Stimulated activated CD8-positive, alpha-beta memory T cell treated with anti-CD3 and anti-CD28 coated beads, Interleukin-12 subunit alpha, Interleukin-12 subunit beta, amount 100 ng/mL, for 24 hours (primary cell): ENCODE measurements around the gene INMT.
"Not testable (repeated sequence)": the region's sequence is repeated elsewhere in the genome, so short reads cannot be mapped to it uniquely, and the experiment has no call there.

Source experiments
- DNase-seq: peaks from one replicate; pipeline ENCODE4 v3.0.0-alpha.2; 2020; ENCODE audit errors: extremely low read depth

Gene INMT

DNA sequence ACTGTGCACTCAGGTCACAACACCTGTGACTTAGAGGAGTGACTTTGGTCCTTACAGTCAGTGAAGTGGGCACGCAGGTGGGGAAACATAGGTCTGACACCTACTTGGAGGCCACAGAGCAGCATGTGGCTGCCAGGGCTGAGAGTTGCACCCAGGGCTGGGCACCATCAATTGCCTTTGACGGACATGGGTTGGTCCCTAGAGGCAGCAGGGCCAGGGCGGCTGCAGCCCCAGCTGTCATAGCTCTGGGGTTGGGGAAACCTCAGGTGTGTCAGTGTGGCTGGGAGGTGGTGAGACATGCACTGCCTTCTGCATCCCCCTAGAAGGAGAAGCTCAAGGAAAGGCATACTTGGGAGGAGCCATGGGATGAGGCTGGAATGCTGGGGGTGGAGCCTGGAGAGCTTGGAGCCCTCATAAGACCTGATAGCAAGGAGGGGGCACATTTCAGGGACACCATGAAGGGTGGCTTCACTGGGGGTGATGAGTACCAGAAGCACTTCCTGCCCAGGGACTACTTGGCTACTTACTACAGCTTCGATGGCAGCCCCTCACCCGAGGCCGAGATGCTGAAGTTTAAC, at the start of gene INMT:
Gene INMT (plus strand): TSS at position 440 of the 578 bp plus-strand sequence. CDS start 16 bp downstream, at position 456.
- DNase-seq = no peak

GRCh38 chr7:30702200-30702599, 49.7 kb upstream of the INMT start:
- no peak for DNase-seq

DNA sequence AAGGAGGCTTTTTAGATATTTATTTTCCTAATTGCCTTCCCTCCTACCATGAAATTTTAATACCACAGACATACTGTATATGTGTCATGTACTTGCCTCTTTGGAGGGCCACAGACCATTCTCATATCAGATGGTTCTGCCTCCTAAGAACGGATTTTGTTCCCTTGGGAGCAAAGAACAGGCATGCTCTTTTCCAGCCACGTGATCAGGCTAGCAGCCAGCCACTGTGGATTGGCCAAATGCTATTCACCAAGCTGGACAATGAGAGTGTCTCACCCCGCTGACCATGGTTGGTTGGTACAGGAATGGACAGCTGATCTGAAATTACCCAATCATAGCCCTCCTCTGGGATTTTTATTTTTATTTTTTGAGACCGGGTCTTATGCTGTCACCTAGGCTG, 48.2 kb upstream of the INMT start:
- DNase-seq = no peak

DNA sequence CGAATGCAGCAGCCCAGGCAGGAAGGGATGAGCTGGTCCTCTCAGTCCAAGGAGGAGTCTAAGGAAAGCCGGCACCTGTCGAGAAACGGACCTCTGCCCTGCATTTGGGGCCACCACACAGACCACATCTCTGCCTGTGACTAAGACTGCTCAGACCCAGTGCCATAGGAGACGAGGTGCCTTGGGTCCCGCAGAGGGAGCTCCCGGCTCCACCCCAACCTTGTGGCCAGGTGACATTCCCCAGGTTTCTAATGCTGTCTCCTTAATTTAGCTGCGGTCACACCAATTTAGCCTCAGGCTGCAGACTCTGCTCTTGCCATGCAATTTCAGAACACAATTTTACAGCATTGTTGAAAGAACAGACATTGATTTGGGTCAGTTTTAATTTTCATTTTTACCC, 46.9 kb upstream of the INMT start:
- no peak for DNase-seq

GRCh38 chr7:30705596-30705995, 46.3 kb upstream of the INMT start:
- DNase-seq = no peak

- no peak for DNase-seq
These were observed 45.6 kb upstream of the INMT start for GRCh38 chr7:30706316-30706715.

DNA sequence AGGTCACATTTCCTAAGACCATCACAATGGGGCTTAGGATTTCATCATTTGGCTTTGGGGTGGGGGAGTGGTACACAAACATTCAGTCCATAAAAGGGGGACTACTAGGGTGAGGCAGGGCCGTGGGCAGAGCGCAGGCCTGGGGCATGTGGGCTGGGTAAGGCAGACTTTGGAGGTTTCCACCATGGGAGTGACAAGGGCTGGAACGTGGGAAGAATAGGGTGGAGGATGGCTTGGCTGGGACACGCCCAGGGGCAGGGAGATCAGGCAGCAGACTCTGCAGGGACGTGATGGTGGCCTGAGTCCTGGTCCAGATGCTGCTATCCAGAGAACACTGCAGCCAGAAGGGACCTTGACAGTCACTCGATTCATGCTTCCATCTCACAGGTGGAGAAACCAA, 45.0 kb upstream of the INMT start:
- DNase-seq = no peak

- no peak for DNase-seq
These were observed 44.3 kb upstream of the INMT start for GRCh38 chr7:30707391-30708357.

DNA sequence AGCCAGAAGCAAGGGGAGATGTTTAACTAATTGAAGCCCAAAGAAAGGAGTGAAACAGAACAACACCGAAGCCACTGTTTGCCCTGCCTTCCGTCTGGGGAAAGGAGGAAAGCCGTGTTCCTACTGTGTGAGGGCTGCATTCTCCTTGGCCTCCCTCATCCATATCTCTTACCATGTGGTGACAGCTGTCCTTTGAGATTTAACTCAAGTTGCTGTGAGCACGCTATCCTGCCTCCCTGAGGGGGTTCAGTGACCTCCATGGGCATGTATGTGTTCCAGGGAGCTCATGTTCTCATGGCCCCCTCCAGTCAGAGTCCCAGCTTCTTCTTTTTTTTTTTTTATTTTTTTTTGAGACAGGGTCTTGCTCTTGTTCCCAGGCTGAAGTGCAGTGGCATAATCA, 43.5 kb upstream of the INMT start:
- DNase-seq = no peak

DNA sequence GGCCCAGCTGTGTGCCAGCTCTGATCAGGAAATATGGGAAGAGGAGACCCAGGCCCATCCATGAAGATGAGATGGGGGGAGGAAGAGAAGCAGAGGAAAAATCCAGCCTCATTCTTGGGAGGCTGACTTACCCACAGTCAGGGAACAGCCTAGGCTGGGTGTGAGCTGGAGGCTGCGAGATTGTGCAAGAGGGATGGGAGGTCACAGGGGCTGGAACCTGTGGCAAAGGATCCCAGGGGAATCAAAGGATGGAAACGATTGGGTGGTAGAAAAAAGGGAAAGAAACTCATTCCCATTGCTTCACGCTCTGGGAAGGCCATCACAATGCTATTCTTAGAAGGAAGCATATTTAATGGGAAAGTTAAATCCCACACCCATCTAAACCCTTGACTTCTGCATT, 43.0 kb upstream of the INMT start:
- DNase-seq = no peak

DNA sequence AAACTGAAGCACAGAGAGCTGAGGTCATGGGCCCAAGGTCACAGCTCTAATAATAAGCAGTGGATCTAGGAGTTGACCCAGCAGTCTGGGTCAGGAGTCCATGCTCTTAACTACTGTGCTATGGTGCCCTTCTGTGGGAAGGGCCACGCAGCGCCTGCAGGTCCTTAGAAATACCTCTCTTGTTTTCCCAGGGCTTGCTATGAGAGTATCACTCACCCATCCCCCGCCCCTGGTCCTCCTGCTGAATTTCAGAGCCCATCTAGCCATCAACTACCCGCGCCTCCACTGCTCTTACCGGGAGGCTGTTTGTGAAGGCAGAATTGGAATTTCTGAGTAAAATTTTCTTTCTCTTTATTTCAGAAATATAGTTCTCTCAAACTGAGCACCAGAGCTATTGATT, 42.4 kb upstream of the INMT start:
- DNase-seq = no peak

GRCh38 chr7:30710669-30711068, 41.3 kb upstream of the INMT start:
- DNase-seq = no peak

GRCh38 chr7:30713392-30713791, 38.5 kb upstream of the INMT start:
- DNase-seq = no peak

GRCh38 chr7:30714129-30714528, 37.8 kb upstream of the INMT start:
- no peak for DNase-seq

DNA sequence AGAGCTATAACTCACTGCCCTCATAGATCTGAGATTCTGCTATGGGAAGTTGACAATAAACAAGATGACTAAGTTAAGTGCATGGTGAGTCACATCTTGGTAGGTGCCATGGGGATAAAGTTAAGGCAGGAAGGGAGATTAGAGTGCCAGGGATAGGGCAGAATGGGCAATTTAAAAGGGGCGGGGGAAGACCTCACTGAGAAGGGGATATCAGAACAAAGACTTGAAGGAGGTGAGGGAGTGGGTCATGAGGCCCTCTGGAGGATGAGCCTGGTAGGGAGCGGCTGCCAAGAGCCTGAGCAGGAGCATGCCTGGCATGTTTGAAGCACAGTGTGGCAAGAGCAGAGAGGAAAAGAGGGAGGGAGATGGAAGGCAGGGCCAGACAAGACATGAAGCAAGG, 34.8 kb upstream of the INMT start:
- DNase-seq = no peak

DNA sequence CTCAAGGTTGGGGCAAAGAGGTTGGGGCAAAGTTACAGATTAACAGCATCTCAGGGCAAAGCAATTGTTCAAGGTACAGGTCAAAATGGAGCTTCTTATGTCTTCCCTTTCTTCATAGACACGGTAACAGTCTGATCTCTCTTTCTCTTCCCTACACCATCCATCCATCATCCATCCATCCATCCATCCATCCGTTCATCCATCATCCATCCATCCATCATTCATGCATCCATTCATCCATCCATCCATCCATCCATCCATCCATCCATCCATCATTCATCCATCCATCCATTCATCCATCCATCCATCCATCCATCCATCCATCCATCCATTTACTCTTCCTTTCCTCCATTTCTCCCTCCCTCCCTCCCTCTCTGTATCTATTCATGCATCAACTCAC, 32.5 kb upstream of the INMT start:
- not testable (repeated sequence) for DNase-seq

- DNase-seq = no peak
These were observed 30.7 kb upstream of the INMT start for GRCh38 chr7:30721211-30721610.

DNA sequence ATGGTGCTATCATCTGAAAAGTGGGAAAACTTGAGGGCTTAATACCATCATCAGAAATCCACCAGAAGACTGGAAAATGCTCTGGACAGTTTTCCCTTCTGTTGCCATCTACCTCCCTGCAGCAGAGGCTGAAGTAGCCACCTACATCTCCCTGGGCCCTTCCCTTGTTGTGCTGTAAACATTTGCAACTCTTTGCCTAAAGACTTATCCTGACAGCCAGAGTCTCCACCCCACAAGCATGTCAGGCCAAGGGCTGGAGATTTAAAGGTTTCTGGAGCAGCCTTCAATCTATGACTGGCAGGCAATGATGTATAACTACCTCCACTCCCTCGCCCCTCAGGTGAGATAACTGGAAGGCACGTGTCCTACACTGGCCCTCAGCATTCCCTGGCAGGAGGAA, 29.7 kb upstream of the INMT start:
- DNase-seq = no peak

- DNase-seq = no peak
These were observed 29.3 kb upstream of the INMT start for GRCh38 chr7:30722671-30723070.

DNA sequence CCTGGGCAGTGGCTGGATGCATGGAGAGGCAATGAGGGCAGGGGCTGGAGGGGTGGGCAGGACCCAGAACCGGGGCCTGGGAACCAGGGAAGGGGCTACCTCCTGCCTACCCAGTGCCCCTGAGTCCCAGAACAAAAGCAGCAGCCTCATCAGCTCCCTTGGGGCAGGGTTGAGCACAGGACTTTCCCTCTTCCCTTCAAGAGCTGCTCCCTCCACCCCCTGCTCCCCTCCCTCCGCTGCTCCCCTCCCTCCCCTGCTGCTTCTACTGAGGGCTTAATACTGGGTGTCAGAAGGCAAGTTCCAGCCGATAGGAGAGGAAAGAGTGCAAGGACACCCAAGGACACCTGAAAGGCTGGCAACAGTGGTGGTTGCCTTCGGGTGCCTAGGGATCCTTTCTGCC, 28.2 kb upstream of the INMT start:
- no peak for DNase-seq

- DNase-seq = no peak
These were observed 25.5 kb upstream of the INMT start for GRCh38 chr7:30726296-30727006.

DNA sequence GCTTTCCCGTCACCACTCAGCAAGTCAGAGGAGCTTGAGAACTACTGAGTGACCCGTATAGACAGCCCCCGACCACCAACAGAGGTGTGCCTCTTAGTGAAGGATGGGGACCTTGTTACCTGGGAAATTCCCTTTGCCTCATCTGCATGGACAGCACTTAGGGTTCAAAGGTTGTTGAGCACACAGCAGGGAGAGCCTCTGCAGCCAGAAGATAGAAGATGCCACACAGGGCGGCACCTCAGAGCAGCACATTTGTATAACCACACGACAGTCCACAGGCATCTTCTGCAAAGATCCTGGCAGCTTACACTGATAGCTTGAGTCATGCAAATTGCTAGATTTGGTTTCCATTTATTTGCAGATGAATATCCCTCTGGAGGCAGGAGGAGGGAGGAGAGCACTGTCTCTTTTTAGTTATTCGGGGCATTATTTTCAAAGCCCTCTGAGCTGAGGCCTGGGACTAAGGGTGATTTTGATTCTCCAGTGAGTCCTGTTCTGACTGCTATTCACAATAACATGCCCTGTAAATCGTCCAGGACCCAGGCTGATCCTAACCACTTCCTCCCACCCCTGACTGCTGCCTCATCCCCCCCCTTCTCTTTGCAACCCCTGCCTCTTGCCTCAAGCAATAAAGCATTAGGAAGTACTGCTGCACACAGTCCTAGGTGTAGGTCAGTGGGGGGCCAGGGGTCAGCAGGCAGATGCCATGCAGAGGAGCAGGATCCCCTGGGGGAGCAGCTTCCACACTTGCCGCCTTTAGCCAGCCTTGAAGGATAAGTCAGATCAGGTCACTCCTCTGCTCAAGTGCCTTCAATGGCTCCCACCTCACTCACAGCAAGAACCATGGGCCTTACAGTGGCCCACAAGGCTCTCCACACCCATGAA, 24.6 kb upstream of the INMT start:
- no peak for DNase-seq
